Stomach (tissue), 9 donors: Measurements from ENCODE around the gene OPRL1. TPM values are rescaled to one million over a fixed set of nuclear protein-coding genes. Genes with fewer than 3 reads are reported as not detected.
A peak's percentile ranks its signal among the peaks of the same experiment; 100 is the strongest.

Experiments
- DNase-seq, 2 donors: peaks; one replicate each; pipeline versions ENCODE4 v3.0.0 to v3.0.0-alpha.2; 2013 to 2019
- H3K27ac ChIP-seq, 5 donors: fragments of 200-600 bp in 4 of 5; sonication (generic) in 4 of 5; one replicate each; pipeline ENCODE4 v1.5.1; 2013 to 2019; ENCODE audit warnings: mild to moderate bottlenecking in 1 of 5, moderate library complexity in 1 of 5
- H3K27me3 ChIP-seq, 3 donors: fragments of 200-600 bp; sonication (generic); one replicate each; pipeline ENCODE4 v1.5.1; 2017 to 2019; ENCODE audit warnings: mixed run types in 1 of 3
- H3K36me3 ChIP-seq, 4 donors: fragments of 200-600 bp; sonication (generic); 1 replicate in 3 of 4; 2 replicates in 1 of 4; pipeline ENCODE4 v1.5.1; 2016 to 2019
- H3K4me1 ChIP-seq, 4 donors: fragments of 200-600 bp; sonication (generic); one replicate each; pipeline ENCODE4 v1.5.1; 2016 to 2019
- H3K4me3 ChIP-seq, 4 donors: fragments of 200-600 bp; sonication (generic) in 3 of 4; one replicate each; pipeline ENCODE4 v1.5.1; 2016 to 2019; ENCODE audit warnings: mild to moderate bottlenecking in 1 of 4
- H3K9me3 ChIP-seq, 4 donors: fragments of 200-600 bp; sonication (generic); one replicate each; pipeline ENCODE4 v1.5.1; 2016 to 2019
- CTCF ChIP-seq, 7 experiments: fragments of 450-650 bp in 4 of 7; fragments of 200-600 bp in 3 of 7; sonication (generic) in 3 of 7; IDR thresholded peaks; one replicate each; pipeline ENCODE4 v1.5.1; 2016 to 2019; ENCODE audit warnings: antibody characterized with exemption in 7 of 7, control low read depth in 2 of 7, mild to moderate bottlenecking in 1 of 7
- EP300 ChIP-seq: sonication (generic); formaldehyde crosslinking; IDR thresholded peaks from one replicate; pipeline ENCODE4 v1.6.1; 2017; ENCODE audit warnings: antibody characterized with exemption
- POLR2A ChIP-seq, 4 donors: fragments of 450-650 bp; IDR thresholded peaks; one replicate each; pipeline ENCODE4 v1.6.1; 2016; ENCODE audit warnings: antibody characterized with exemption in 4 of 4, control low read depth in 2 of 4, mild to moderate bottlenecking in 1 of 4, moderate library complexity in 1 of 4
- POLR2AphosphoS5 ChIP-seq, 3 donors: sonication (generic); formaldehyde crosslinking; IDR thresholded peaks; one replicate each; pipeline ENCODE4 v1.6.1; 2016; ENCODE audit warnings: antibody characterized with exemption in 3 of 3
- WGBS, 5 donors: extraction: QIAGEN DNeasy Blood & Tissue Kit in 3 of 5; methylation state at CpG; one replicate each; pipeline versions ENCODE4 v1.1.5 to v1.1.7; 2013 to 2018; 5-methylcytosine and 5-hydroxymethylcytosine counted together
- intact Hi-C: fragments of 100-400 bp; cut with DNase I; formaldehyde crosslinking; loops from one replicate; pipeline ENCODE4 v1.15.1; 2023; ENCODE audit warnings: low total_unique reads
- polyA plus RNA-seq, 3 donors: library from polyadenylated mRNA; stranded (reverse); fragments of 200-250 nt; gene quantifications; one replicate each; pipeline ENCODE4 v1.2.3, GENCODE V29; 2013
- total RNA-seq, 5 donors: library from RNA; depleted of rRNA; stranded (reverse); fragments of >200 nt; gene quantifications; one replicate each; pipeline versions ENCODE4 v1.1.0 to v1.2.3, GENCODE V29; 2014 to 2016
- donor health status: healthy with polysubstance abuse.
- donor health status: Bipolar disorder and iron deficiency.
- donor health status: healthy.

Gene OPRL1
- total and polyA plus RNA-seq, 8 donors: 0.18 to 4.7 (median 0.40) TPM; not detected in 4

GRCh38 chr20:64041040-64041780, 38.7 kb upstream of the OPRL1 start:
- intact Hi-C loops: no loop called here
- DNase-seq: no peak
- H3K27ac ChIP-seq: peak overlapping the region in 4 of 5 donors; percentile 45 to 61 (median 48)
- no peak for TF ChIP-seq CTCF (IDR thresholded peaks at IDR 0.05)
- no peaks in the 10 kb centered on the region for H3K36me3 ChIP-seq
- no peaks in the 10 kb centered on the region for H3K9me3 ChIP-seq
- H3K4me1 ChIP-seq: peaks cover 32 to 52% (median 50%) of the 10 kb centered on the region in 4 donors
- H3K4me3 ChIP-seq: peak overlapping the region in 1 of 4 donors; percentile 50
- WGBS, 5 donors: 47 to 84% (median 60%) methylated on average over 8 to 15 of the region's 15 CpGs
- peaks cover 6 to 99% (median 75%) of the 10 kb centered on the region in 3 donors for H3K27me3 ChIP-seq

- intact Hi-C loops: no loop called here
- Histone ChIP-seq H3K27ac (peak overlapping the region in 4 of 5 donors; percentile 45 to 77 (median 48)), H3K9me3 (no peaks in the 10 kb centered on the region), H3K27me3 (peaks cover 8 to 99% (median 75%) of the 10 kb centered on the region in 3 donors), H3K4me1 (peaks cover 32 to 52% (median 47%) of the 10 kb centered on the region in 4 donors), H3K36me3 (no peaks in the 10 kb centered on the region), H3K4me3 (peak overlapping the region in 3 of 4 donors; percentile 37 to 50 (median 41))
- no peak for DNase-seq
- no peak for TF ChIP-seq POLR2A (IDR thresholded peaks at IDR 0.05)
- no peak for TF ChIP-seq EP300
- no peak for TF ChIP-seq POLR2AphosphoS5 (IDR thresholded peaks at IDR 0.05)
- TF ChIP-seq CTCF (IDR thresholded peaks at IDR 0.05): no peak
- 17 to 28% (median 25%) methylated on average over 11 of the region's 11 CpGs; no CpG with 5 or more reads in 1 of the 5 donors for WGBS, 5 donors
Measured at GRCh38 chr20:64041781-64042053, 38.2 kb upstream of the OPRL1 start.

GRCh38 chr20:64042054-64042781, 37.7 kb upstream of the OPRL1 start:
- DNase-seq: peak in 1 of 2 donors; percentile 57
- intact Hi-C loops: no loop called here
- TF ChIP-seq CTCF (IDR thresholded peaks at IDR 0.05) (no peak), EP300 (no peak)
- Histone ChIP-seq H3K27me3 (peaks cover 13 to 99% (median 75%) of the 10 kb centered on the region in 3 donors), H3K4me1 (peaks cover 32 to 52% (median 45%) of the 10 kb centered on the region in 4 donors), H3K9me3 (no peaks in the 10 kb centered on the region), H3K36me3 (no peaks in the 10 kb centered on the region), H3K4me3 (peak overlapping the region; percentile 37 to 50 (median 40)), H3K27ac (peak overlapping the region in 4 of 5 donors; percentile 45 to 77 (median 58))
- 1 to 5% (median 3%) methylated on average over 8 to 55 of the region's 55 CpGs for WGBS, 5 donors

- H3K27ac ChIP-seq: no peak overlapping the region
- 79 to 84% (median 81%) methylated on average over 9 of the region's 9 CpGs for WGBS, 5 donors
- H3K27me3 ChIP-seq: peaks cover 20 to 99% (median 75%) of the 10 kb centered on the region in 3 donors
- H3K9me3 ChIP-seq: no peaks in the 10 kb centered on the region
- DNase-seq: no peak
- TF ChIP-seq POLR2AphosphoS5 (IDR thresholded peaks at IDR 0.05): no peak
- no peak for TF ChIP-seq POLR2A (IDR thresholded peaks at IDR 0.05)
- no peak for TF ChIP-seq CTCF (IDR thresholded peaks at IDR 0.05)
- no peak for TF ChIP-seq EP300
- no peaks in the 10 kb centered on the region for H3K36me3 ChIP-seq
- intact Hi-C loops: no loop called here
- no peak overlapping the region for H3K4me3 ChIP-seq
- peaks cover 26 to 44% (median 41%) of the 10 kb centered on the region in 4 donors for H3K4me1 ChIP-seq
Measured at GRCh38 chr20:64043768-64044167, 36.1 kb upstream of the OPRL1 start.
